ENCODE data around the gene SCAPER.
"Not testable (repeated sequence)": the region's sequence is repeated elsewhere in the genome, so short reads cannot be mapped to it uniquely, and the experiment has no call there.

The SCAPER gene

GRCh38 chr15:76303909-76304308, 601.2 kb downstream of the SCAPER start:
- DNase-seq = no peak

GRCh38 chr15:76299786-76300185, 605.4 kb downstream of the SCAPER start:
- DNase-seq = no peak

GRCh38 chr15:76298986-76299385, 606.2 kb downstream of the SCAPER start:
- DNase-seq = no peak

DNA sequence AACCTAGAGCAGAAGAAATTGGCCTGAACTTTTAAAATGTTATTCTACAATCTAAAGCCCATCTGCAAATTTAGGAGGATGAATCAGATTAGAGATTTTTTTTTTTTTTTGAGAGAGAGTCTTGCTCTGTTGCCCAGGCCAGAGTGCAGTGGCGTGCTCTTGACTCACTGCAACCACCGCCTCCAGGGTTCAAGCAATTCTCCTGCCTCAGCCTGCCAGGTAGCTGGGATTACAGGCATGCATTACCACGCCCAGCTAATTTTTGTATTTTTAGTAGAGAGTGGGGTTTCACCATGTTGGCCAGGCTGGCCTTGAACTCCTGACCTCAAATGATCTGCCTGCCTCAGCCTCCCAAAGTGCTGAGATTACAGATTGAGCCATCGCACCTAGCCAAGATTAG, 607.2 kb downstream of the SCAPER start:
- not testable (repeated sequence) for DNase-seq
